Panc1 (cell line): Measurements from ENCODE around the gene SRSF12.

Experiments
- POLR2AphosphoS5 ChIP-seq: IDR thresholded peaks from 2 replicates; pipeline ENCODE4 v1.6.1; 2012; ENCODE audit warnings: mild to moderate bottlenecking, low read depth, low read length, moderate library complexity
- SIN3A ChIP-seq: IDR thresholded peaks from 2 replicates; pipeline ENCODE4 v1.6.1; 2012; ENCODE audit warnings: low read depth, mild to moderate bottlenecking, low read length, moderate library complexity, borderline replicate concordance; ENCODE audit not compliant: insufficient read depth
- TCF7L2 ChIP-seq: IDR thresholded peaks from 2 replicates; pipeline ENCODE4 v1.6.1; 2011; ENCODE audit warnings: mild to moderate bottlenecking, low read depth, low read length, inconsistent platforms
- TF ChIP-seq, protein P1 (sequence below), 2 experiments: IDR thresholded peaks; 2 replicates each; pipeline ENCODE4 v1.6.1; 2011 to 2012; ENCODE audit warnings: low read depth in 2 of 2, control low read depth in 1 of 2, low read length in 1 of 2, mild to moderate bottlenecking in 1 of 2, moderate library complexity in 1 of 2; ENCODE audit not compliant: insufficient read depth in 1 of 2
- TF ChIP-seq, protein P2 (sequence below): fragments of 450-650 bp; IDR thresholded peaks from 2 replicates; pipeline ENCODE4 v1.5.1; 2017; ENCODE audit warnings: mild to moderate bottlenecking

DNA sequence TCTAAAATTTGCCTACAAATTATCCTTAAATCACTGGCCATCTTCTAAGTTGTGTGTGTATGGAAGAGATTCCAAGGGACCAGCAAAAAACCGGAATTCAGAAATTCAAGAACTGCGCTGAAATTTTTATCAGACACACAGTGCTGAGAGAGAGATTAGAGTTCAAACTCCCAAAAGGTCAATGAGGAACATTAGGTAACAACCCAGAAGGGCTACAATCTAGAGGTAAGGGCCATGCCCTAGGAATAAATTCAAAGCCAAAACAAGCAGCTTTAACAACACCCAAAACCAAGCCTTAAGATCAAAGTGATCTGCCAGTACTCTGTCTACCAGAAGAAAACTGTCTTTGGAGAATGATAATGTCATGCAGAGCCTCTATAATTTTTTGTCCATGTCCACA is 17.8 kb downstream of the SRSF12 start:
- TF ChIP-seq, protein P1, sequence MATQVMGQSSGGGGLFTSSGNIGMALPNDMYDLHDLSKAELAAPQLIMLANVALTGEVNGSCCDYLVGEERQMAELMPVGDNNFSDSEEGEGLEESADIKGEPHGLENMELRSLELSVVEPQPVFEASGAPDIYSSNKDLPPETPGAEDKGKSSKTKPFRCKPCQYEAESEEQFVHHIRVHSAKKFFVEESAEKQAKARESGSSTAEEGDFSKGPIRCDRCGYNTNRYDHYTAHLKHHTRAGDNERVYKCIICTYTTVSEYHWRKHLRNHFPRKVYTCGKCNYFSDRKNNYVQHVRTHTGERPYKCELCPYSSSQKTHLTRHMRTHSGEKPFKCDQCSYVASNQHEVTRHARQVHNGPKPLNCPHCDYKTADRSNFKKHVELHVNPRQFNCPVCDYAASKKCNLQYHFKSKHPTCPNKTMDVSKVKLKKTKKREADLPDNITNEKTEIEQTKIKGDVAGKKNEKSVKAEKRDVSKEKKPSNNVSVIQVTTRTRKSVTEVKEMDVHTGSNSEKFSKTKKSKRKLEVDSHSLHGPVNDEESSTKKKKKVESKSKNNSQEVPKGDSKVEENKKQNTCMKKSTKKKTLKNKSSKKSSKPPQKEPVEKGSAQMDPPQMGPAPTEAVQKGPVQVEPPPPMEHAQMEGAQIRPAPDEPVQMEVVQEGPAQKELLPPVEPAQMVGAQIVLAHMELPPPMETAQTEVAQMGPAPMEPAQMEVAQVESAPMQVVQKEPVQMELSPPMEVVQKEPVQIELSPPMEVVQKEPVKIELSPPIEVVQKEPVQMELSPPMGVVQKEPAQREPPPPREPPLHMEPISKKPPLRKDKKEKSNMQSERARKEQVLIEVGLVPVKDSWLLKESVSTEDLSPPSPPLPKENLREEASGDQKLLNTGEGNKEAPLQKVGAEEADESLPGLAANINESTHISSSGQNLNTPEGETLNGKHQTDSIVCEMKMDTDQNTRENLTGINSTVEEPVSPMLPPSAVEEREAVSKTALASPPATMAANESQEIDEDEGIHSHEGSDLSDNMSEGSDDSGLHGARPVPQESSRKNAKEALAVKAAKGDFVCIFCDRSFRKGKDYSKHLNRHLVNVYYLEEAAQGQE (IDR thresholded peaks at IDR 0.05; ENCODE audit: insufficient read depth in 1 of 2, low read depth in 2 of 2, low read length in 1 of 2) = no peak
- no peak for TF ChIP-seq POLR2AphosphoS5
- TF ChIP-seq, protein P2, sequence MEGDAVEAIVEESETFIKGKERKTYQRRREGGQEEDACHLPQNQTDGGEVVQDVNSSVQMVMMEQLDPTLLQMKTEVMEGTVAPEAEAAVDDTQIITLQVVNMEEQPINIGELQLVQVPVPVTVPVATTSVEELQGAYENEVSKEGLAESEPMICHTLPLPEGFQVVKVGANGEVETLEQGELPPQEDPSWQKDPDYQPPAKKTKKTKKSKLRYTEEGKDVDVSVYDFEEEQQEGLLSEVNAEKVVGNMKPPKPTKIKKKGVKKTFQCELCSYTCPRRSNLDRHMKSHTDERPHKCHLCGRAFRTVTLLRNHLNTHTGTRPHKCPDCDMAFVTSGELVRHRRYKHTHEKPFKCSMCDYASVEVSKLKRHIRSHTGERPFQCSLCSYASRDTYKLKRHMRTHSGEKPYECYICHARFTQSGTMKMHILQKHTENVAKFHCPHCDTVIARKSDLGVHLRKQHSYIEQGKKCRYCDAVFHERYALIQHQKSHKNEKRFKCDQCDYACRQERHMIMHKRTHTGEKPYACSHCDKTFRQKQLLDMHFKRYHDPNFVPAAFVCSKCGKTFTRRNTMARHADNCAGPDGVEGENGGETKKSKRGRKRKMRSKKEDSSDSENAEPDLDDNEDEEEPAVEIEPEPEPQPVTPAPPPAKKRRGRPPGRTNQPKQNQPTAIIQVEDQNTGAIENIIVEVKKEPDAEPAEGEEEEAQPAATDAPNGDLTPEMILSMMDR = no peak
- TF ChIP-seq TCF7L2 = no peak
- no peak for TF ChIP-seq SIN3A
